ENCODE measurements around the gene RTTN. TPM values are rescaled to one million over a fixed set of nuclear protein-coding genes. Genes with fewer than 3 reads are reported as not detected.

Gene RTTN
- total and polyA plus RNA-seq, 2 experiments from 2014 or later = 7.2 to 31.0 TPM

- TF ChIP-seq EZH2 (IDR thresholded peaks at IDR 0.05; ENCODE audit: low read depth, unreplicated experiment) = no peak
- no peak for TF ChIP-seq CREB1 (CRISPR knock-in tag; IDR thresholded peaks at IDR 0.05; ENCODE audit: low read depth)
- TF ChIP-seq, protein P1, sequence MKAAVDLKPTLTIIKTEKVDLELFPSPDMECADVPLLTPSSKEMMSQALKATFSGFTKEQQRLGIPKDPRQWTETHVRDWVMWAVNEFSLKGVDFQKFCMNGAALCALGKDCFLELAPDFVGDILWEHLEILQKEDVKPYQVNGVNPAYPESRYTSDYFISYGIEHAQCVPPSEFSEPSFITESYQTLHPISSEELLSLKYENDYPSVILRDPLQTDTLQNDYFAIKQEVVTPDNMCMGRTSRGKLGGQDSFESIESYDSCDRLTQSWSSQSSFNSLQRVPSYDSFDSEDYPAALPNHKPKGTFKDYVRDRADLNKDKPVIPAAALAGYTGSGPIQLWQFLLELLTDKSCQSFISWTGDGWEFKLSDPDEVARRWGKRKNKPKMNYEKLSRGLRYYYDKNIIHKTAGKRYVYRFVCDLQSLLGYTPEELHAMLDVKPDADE (IDR thresholded peaks at IDR 0.05) = no peak
- no peak for TF ChIP-seq POLR2AphosphoS5 (IDR thresholded peaks at IDR 0.05; ENCODE audit: low read depth)
- no peak for TF ChIP-seq JUNB (IDR thresholded peaks at IDR 0.05; ENCODE audit: unreplicated experiment)
- no peak for TF ChIP-seq NANOG (IDR thresholded peaks at IDR 0.05; ENCODE audit: borderline replicate concordance)
- no peak for TF ChIP-seq EZH2phosphoT487 (IDR thresholded peaks at IDR 0.05; ENCODE audit: unreplicated experiment)
- TF ChIP-seq CTCF (conservative IDR thresholded peaks at IDR 0.05; ENCODE audit: low read depth in 2 of 2) = no peak
These were observed 146.6 kb downstream of the RTTN start (continued) for GRCh38 chr18:70058916-70059315.

DNA sequence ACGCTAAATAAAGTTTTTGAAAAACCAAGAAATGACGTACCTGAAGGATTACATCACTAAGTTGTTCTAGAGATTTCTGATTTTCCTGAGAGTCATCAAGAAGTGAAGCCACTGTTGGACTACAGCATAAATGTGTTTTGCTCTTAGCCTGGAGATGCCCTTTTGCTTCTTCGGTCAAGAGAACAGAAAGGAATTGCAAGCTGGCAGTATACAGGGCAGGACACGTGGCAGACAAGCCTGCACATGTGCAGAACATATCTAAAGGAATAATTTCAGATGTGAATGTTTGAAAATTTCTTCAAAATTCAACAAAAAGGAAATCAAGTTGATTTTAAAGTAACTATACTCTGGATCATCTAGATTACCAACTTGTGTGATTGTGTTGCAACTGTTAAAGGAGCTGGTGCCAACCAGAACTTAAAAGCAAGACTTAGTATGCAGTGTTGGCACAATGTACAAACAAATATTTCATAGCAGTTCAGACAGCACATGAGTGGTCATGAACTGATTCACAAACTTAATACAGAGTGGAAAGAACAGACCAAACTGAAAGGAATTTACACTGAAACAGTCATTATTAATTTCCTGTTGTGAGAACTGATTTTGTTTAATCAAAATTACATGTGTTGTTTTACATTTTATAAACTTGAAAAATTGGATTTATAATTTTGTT lies 157.4 kb downstream of the RTTN start:
- Mint-ChIP-seq H3K36me3 (ENCODE audit: low read depth) (peaks cover 8% of the 10 kb centered on the region; the same call in 2 of the 3 replicates), H3K9me3 (no peaks in the 10 kb centered on the region), H3K4me3 (no peak overlapping the region), H3K27ac (0 out of 2 replicates have a peak overlapping the region, but pooled peaks have one; percentile 56), H3K27me3 (ENCODE audit: insufficient read depth, low read depth, poor library complexity) (no peaks in the 10 kb centered on the region), H3K4me1 (no peaks in the 10 kb centered on the region; the same call in 2 of the 3 replicates)
- H3K79me2 ChIP-seq (replicated peaks; ENCODE audit: insufficient read depth) = no peaks in the 10 kb centered on the region
- no peaks in the 10 kb centered on the region for H3K27me3 ChIP-seq (ENCODE audit: insufficient read depth)
- no peaks in the 10 kb centered on the region for H4K20me1 ChIP-seq (replicated peaks; ENCODE audit: insufficient read depth)
- H3K4me3 ChIP-seq = no peak overlapping the region
- no peaks in the 10 kb centered on the region for H3F3A ChIP-seq (replicated peaks; ENCODE audit: low read depth)
- TF ChIP-seq CREB1 (CRISPR knock-in tag; IDR thresholded peaks at IDR 0.05; ENCODE audit: low read depth) = no peak
- TF ChIP-seq, protein P2, sequence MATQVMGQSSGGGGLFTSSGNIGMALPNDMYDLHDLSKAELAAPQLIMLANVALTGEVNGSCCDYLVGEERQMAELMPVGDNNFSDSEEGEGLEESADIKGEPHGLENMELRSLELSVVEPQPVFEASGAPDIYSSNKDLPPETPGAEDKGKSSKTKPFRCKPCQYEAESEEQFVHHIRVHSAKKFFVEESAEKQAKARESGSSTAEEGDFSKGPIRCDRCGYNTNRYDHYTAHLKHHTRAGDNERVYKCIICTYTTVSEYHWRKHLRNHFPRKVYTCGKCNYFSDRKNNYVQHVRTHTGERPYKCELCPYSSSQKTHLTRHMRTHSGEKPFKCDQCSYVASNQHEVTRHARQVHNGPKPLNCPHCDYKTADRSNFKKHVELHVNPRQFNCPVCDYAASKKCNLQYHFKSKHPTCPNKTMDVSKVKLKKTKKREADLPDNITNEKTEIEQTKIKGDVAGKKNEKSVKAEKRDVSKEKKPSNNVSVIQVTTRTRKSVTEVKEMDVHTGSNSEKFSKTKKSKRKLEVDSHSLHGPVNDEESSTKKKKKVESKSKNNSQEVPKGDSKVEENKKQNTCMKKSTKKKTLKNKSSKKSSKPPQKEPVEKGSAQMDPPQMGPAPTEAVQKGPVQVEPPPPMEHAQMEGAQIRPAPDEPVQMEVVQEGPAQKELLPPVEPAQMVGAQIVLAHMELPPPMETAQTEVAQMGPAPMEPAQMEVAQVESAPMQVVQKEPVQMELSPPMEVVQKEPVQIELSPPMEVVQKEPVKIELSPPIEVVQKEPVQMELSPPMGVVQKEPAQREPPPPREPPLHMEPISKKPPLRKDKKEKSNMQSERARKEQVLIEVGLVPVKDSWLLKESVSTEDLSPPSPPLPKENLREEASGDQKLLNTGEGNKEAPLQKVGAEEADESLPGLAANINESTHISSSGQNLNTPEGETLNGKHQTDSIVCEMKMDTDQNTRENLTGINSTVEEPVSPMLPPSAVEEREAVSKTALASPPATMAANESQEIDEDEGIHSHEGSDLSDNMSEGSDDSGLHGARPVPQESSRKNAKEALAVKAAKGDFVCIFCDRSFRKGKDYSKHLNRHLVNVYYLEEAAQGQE (IDR thresholded peaks at IDR 0.05; ENCODE audit: unreplicated experiment) = no peak
- no peak for TF ChIP-seq NANOG (IDR thresholded peaks at IDR 0.05; ENCODE audit: borderline replicate concordance)
- no peak for TF ChIP-seq EZH2phosphoT487 (IDR thresholded peaks at IDR 0.05; ENCODE audit: unreplicated experiment)
- no peaks in the 10 kb centered on the region for H3K4me1 ChIP-seq (ENCODE audit: insufficient read depth)
- no peak for DNase-seq (ENCODE audit: low spot score)
- H2AFZ ChIP-seq = no peak overlapping the region
- H3K4me2 ChIP-seq = no peak overlapping the region
- no peaks in the 10 kb centered on the region for H3K9me2 ChIP-seq (ENCODE audit: insufficient read depth)
- H3K36me3 ChIP-seq (ENCODE audit: insufficient read depth) = no peaks in the 10 kb centered on the region
- H3K27ac ChIP-seq (ENCODE audit: low read depth) = no peak overlapping the region
- no peak for ATAC-seq

Data from GM23338 (cell line).